Keratinocyte (primary cell): Measurements from ENCODE around the gene DSTYK.

Experiments used
- CTCF ChIP-seq, 3 experiments: IDR thresholded peaks in 1 of 3; conservative IDR thresholded peaks in 1 of 3; optimal IDR thresholded peaks in 1 of 3; 2 replicates in 2 of 3; 3 replicates in 1 of 3; pipeline versions ENCODE3 to v1.5.1; 2011; ENCODE audit warnings: low read length in 3 of 3, mild to moderate bottlenecking in 3 of 3, moderate library complexity in 2 of 3, control low read depth in 1 of 3, inconsistent platforms in 1 of 3; ENCODE audit not compliant: insufficient read depth in 2 of 3; ENCODE audit errors: extremely low read depth in 1 of 3
- EZH2 ChIP-seq: IDR thresholded peaks from one replicate; pipeline ENCODE4 v1.6.1; 2012; ENCODE audit warnings: inconsistent platforms, mild to moderate bottlenecking, low read length, moderate library complexity

DNA sequence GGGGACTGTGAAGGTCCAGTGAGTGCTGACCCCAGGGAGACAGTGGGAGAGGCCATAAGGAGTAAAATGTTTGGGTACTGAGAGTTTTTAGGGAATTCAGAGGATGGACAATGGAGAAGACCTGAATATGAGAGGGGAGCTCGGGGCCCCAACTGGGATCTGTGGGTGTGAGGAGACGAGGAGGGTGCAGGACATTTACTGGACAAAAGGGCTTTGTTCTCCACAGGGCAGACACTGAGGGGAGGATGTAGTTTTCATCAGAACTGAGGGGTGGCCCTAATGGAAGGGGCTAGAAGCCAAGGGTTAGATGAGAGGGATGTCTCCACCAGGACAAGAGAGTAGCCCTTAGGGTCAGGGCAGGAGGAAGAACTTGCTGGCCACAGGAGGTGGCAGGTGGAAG, 46.2 kb upstream of the DSTYK start:
- no peak for TF ChIP-seq CTCF (optimal IDR thresholded peaks at IDR 0.05 in 1 of 3, IDR thresholded peaks at IDR 0.05 in 1 of 3, conservative IDR thresholded peaks at IDR 0.05 in 1 of 3; ENCODE audit: extremely low read depth in 1 of 3, insufficient read depth in 2 of 3, low read length in 3 of 3)
- TF ChIP-seq EZH2, result no peak
